ENCODE measurements around the gene NTN5.

Gene NTN5

DNA sequence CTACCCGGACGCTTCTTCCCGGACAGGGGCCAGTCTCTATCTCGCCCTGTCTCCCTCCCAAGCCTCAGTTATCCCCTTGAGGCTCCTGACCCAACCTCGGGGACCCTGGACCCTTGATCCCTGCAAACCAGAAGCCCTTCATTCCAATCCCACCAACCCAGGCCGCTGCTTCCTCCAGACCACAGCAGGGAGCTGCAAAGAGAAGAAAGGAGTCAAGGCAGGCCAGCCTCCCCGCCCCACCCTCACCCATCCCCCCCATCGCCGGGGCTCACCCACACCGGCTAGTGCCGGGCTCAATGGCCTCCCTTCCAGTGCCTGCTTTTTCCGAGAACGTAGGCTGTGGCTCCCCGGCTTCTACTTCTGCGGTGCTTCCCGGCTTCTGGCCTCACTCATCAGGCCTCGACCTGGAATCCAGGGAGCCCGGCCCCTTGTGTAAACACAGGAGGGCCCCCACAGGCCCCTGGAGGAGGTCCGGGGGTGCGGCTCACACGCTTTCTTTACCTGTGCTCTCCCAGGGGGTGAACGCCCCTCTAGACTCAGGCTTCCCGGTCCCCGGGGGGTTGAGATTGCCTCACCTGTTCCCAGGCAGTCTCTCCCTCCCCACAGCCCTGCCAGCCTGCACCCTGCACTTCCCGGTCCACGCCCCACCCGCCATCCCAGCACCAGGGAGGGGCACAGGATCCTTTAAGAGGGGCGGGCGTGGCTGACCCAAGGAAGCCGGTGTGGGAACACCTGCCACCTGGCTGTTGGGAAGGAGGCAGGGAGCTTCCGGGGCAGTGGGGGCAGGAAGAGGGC, 58.2 kb downstream of the NTN5 start, which contains the start of gene FAM83E:
Gene FAM83E, minus strand, starts transcription at position 641 of the 795 bp plus-strand sequence. CDS start 1,704 bp downstream, outside the sequence.
- TF ChIP-seq, protein P1, sequence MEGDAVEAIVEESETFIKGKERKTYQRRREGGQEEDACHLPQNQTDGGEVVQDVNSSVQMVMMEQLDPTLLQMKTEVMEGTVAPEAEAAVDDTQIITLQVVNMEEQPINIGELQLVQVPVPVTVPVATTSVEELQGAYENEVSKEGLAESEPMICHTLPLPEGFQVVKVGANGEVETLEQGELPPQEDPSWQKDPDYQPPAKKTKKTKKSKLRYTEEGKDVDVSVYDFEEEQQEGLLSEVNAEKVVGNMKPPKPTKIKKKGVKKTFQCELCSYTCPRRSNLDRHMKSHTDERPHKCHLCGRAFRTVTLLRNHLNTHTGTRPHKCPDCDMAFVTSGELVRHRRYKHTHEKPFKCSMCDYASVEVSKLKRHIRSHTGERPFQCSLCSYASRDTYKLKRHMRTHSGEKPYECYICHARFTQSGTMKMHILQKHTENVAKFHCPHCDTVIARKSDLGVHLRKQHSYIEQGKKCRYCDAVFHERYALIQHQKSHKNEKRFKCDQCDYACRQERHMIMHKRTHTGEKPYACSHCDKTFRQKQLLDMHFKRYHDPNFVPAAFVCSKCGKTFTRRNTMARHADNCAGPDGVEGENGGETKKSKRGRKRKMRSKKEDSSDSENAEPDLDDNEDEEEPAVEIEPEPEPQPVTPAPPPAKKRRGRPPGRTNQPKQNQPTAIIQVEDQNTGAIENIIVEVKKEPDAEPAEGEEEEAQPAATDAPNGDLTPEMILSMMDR (conservative IDR thresholded peaks at IDR 0.05; ENCODE audit: low read depth, low read length): no peak
- DNase-seq (ENCODE audit: low read depth): no peak
- no peak within 1 kb of the TSS for H3K4me3 ChIP-seq (ENCODE audit: low read depth, low read length)

DNA sequence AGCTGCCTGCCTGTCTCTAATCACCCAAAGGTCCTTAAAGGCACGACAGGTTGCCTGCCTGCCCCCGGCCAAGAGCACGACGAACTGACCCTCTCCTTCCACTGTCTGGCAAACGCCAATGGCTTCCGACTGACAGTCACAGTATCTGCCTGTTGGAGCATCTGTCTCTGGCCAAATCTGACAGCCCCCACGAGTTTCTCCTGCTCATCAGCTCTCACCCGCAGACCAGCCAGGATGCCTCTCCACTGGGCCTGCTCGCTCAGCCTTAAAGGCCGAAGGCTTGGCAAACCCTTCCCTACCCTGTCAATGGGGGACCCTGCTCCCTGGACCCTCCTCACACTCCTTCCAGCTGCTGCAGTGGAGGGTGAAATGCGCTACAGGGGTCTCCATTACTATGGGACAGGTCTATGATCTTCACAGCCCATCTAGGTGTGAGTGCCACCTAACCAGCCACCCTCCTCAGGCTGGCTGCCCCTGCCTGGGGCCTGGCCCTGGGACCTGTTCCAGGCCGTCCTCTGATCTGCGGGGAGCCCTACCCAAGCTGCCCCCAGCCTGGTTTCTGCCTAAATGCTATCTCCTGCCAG, 58.9 kb downstream of the NTN5 start:
- no peak overlapping the region for H3K4me3 ChIP-seq (ENCODE audit: low read depth, low read length)
- DNase-seq (ENCODE audit: low read depth): no peak
- TF ChIP-seq, protein P1 (conservative IDR thresholded peaks at IDR 0.05; ENCODE audit: low read depth, low read length): no peak

DNA sequence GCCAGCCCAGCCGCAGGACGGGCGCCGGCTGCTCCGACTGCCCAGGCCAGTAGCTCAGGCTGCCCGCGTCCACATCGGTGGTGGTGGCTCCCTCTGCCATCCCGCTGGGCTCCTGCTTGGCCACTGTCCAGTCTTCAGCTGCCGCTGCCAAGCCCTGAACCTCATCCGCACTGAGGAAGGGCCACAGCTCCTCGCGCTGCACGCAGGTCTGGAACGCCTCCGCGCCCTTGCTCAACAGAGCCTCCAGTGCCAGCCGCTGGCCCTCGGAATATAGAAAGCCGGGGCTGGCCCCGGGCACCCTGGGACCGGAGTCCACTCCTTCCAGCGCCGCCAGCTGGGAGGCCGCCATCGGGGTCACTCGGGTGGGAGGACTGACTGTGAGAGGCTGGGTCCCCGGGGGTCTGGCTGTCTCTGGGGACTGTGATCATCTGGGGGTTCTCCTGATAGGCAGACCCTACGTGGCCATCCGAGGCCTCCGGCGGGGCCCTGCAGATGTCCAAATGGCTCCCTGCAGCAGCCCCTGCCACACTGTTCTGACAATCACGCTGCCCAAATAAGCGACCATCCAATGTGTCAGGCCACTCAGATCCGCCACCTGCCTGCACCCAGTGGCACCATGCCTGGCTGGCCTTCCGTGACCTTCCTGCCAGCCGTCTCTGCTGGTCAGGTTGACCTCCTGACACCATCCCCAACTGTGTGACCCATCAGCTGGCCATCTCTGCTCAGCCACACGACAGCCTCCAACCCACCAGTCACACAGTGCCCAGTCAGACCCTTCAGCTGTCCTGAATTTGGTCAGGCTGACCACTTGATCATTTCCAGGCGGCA, 59.6 kb downstream of the NTN5 start:
- no peak for DNase-seq (ENCODE audit: low read depth)
- no peak overlapping the region for H3K4me3 ChIP-seq (ENCODE audit: low read depth, low read length)
- TF ChIP-seq, protein P1 (conservative IDR thresholded peaks at IDR 0.05; ENCODE audit: low read depth, low read length): no peak

DNA sequence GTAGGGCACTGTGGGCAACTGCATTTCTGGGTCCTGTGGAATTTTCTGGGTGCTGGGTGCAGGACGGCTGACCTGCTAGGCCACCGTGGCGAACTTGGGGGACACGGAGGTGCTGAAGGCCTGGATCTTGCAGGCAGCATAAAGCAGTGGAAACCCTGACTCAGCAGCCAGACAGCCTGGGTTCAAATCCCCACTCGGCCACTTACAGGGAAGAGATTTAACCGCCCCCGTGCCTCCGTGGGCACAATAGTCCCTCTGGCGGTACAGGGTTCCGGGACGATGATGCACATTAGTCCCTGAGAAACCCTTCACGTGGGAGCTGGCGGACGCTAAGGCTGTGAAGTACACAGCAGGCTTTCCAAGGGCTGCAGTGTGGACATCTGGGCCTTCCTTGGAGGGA, 60.9 kb downstream of the NTN5 start:
- TF ChIP-seq, protein P1 (conservative IDR thresholded peaks at IDR 0.05; ENCODE audit: low read depth, low read length): no peak
- H3K4me3 ChIP-seq (ENCODE audit: low read depth, low read length): no peak overlapping the region
- no peak for DNase-seq (ENCODE audit: low read depth)
